Fibroblast of pulmonary artery (primary cell): Measurements from ENCODE around the gene AARS2.

Source experiments
- DNase-seq: peaks from one replicate; pipeline ENCODE4 v3.0.0-alpha.2; 2010; ENCODE audit warnings: low read depth
- H3K4me3 ChIP-seq: replicated peaks from 2 replicates; pipeline ENCODE4 v1.5.1; 2011; ENCODE audit warnings: low read depth, mild to moderate bottlenecking, control low read depth, low read length, moderate library complexity
- TF ChIP-seq, protein P1 (sequence below): IDR thresholded peaks from 2 replicates; pipeline ENCODE4 v1.5.1; 2011; ENCODE audit warnings: mild to moderate bottlenecking, control low read depth, low read length, inconsistent platforms; ENCODE audit errors: missing control alignments

AARS2 gene

GRCh38 chr6:44301782-44302564 lies 11.2 kb downstream of the AARS2 start:
- H3K4me3 ChIP-seq: no peak overlapping the region
- no peak for DNase-seq
- TF ChIP-seq, protein P1, sequence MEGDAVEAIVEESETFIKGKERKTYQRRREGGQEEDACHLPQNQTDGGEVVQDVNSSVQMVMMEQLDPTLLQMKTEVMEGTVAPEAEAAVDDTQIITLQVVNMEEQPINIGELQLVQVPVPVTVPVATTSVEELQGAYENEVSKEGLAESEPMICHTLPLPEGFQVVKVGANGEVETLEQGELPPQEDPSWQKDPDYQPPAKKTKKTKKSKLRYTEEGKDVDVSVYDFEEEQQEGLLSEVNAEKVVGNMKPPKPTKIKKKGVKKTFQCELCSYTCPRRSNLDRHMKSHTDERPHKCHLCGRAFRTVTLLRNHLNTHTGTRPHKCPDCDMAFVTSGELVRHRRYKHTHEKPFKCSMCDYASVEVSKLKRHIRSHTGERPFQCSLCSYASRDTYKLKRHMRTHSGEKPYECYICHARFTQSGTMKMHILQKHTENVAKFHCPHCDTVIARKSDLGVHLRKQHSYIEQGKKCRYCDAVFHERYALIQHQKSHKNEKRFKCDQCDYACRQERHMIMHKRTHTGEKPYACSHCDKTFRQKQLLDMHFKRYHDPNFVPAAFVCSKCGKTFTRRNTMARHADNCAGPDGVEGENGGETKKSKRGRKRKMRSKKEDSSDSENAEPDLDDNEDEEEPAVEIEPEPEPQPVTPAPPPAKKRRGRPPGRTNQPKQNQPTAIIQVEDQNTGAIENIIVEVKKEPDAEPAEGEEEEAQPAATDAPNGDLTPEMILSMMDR: no peak

DNA sequence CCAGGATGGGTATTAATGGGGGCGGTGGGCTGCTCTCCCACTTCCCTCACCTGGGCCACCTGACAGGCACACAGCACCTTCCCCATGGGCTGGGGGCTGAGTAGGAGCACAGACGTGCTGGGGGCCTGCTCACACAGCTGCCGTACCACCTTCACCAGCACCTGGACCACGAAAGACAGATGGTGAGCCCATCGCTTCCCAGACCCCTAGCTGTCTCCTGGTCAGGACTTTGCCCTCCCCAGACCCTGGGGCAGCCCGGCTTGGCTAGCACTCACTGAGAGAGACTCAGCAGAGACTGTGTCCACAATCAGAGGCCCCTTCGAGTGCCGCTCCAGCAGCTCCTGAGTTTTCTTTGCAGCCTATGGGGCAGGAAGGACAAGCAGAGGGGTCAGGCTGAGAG lies 12.0 kb downstream of the AARS2 start:
- TF ChIP-seq, protein P1: no peak
- no peak for DNase-seq

GRCh38 chr6:44300292-44300823 lies 12.8 kb downstream of the AARS2 start:
- no peak for DNase-seq
- H3K4me3 ChIP-seq: no peak overlapping the region
- TF ChIP-seq, protein P1: no peak

More for the DNA sequence above, 12.0 kb downstream of the AARS2 start:
- H3K4me3 ChIP-seq: no peak overlapping the region

- no peak for DNase-seq
- H3K4me3 ChIP-seq: no peak overlapping the region
- TF ChIP-seq, protein P1: no peak
Measured at GRCh38 chr6:44298864-44299263, 14.3 kb downstream of the AARS2 start.

- no peak for DNase-seq
- TF ChIP-seq, protein P1: no peak
- peak overlapping the region; percentile 10 for H3K4me3 ChIP-seq
Measured at GRCh38 chr6:44298055-44298803, 14.9 kb downstream of the AARS2 start.

GRCh38 chr6:44297063-44298038 lies 15.8 kb downstream of the AARS2 start:
- H3K4me3 ChIP-seq: peak overlapping the region; percentile 46
- peak; percentile 19 for DNase-seq
- TF ChIP-seq, protein P1: no peak
